SKM-1 treated with dmso at 0.1 percent for 144 hours (cell line): ENCODE data around the gene CKAP4.
A peak's percentile ranks its signal among the peaks of the same experiment; 100 is the strongest.
"Not testable (repeated sequence)": the region's sequence is repeated elsewhere in the genome, so short reads cannot be mapped to it uniquely, and the experiment has no call there.

Experiments used
- DNase-seq: peaks from one replicate; lab custom pipeline; 2025; ENCODE audit not compliant: unreplicated experiment; lab: John Stamatoyannopoulos, UW

The CKAP4 gene

GRCh38 chr12:106247674-106248311 is at the start of gene CKAP4:
Gene CKAP4 (minus strand): TSS chr12:106248020. CDS start chr12:106247851, 169 bp downstream.
- DNase-seq = no peak

GRCh38 chr12:106297075-106297474 is 49.3 kb upstream of the CKAP4 start:
- DNase-seq = no peak

GRCh38 chr12:106296179-106296877 is 48.5 kb upstream of the CKAP4 start:
- no peak for DNase-seq

GRCh38 chr12:106292339-106292738 is 44.5 kb upstream of the CKAP4 start:
- DNase-seq = no peak

- DNase-seq = no peak
These were observed 43.5 kb upstream of the CKAP4 start for GRCh38 chr12:106291342-106291741.

GRCh38 chr12:106290666-106291065 is 42.8 kb upstream of the CKAP4 start:
- DNase-seq = no peak

- DNase-seq = no peak
These were observed 41.4 kb upstream of the CKAP4 start for GRCh38 chr12:106289196-106289681.

GRCh38 chr12:106288494-106289195 is 40.8 kb upstream of the CKAP4 start:
- no peak for DNase-seq

GRCh38 chr12:106288101-106288493 is 40.3 kb upstream of the CKAP4 start:
- no peak for DNase-seq

GRCh38 chr12:106287364-106287763 is 39.5 kb upstream of the CKAP4 start:
- DNase-seq = no peak

- not testable (repeated sequence) for DNase-seq
These were observed 38.8 kb upstream of the CKAP4 start for GRCh38 chr12:106286576-106287162.

- DNase-seq = no peak
These were observed 38.2 kb upstream of the CKAP4 start for GRCh38 chr12:106285982-106286381.

GRCh38 chr12:106284358-106285105 is 36.7 kb upstream of the CKAP4 start:
- DNase-seq = no peak

GRCh38 chr12:106282457-106283097 is 34.8 kb upstream of the CKAP4 start:
- peak; percentile 51 for DNase-seq

- DNase-seq = no peak
These were observed 34.0 kb upstream of the CKAP4 start for GRCh38 chr12:106281804-106282203.

- no peak for DNase-seq
These were observed 33.4 kb upstream of the CKAP4 start for GRCh38 chr12:106281056-106281782.

GRCh38 chr12:106280106-106280505 is 32.3 kb upstream of the CKAP4 start:
- DNase-seq = no peak

- DNase-seq = no peak
These were observed 28.4 kb upstream of the CKAP4 start for GRCh38 chr12:106276032-106276740.

- no peak for DNase-seq
These were observed 27.6 kb upstream of the CKAP4 start for GRCh38 chr12:106275458-106275857.
